Smooth muscle cell (in vitro differentiated cells): ENCODE results near the gene GOLGA6L10. TPM values are rescaled to one million over a fixed set of nuclear protein-coding genes. Genes with fewer than 3 reads are reported as not detected.

Experiments
- DNase-seq: peaks from one replicate; lab custom pipeline; 2025; ENCODE audit not compliant: unreplicated experiment; lab: John Stamatoyannopoulos, UW
- H2AFZ ChIP-seq: fragments of 200-600 bp; sonication (generic); 2 replicates; pipeline ENCODE4 v1.6.0; 2016; ENCODE audit warnings: antibody characterized with exemption, low read depth, mild to moderate bottlenecking
- H3F3A ChIP-seq: fragments of 200-600 bp; sonication (generic); 2 replicates; pipeline ENCODE4 v1.6.0; 2017; ENCODE audit warnings: antibody characterized with exemption, low read depth
- H3K27ac ChIP-seq: fragments of 200-600 bp; sonication (generic); 2 replicates; pipeline ENCODE4 v1.5.1; 2016; ENCODE audit warnings: low read depth, mild to moderate bottlenecking
- H3K27me3 ChIP-seq: fragments of 200-600 bp; sonication (generic); 2 replicates; pipeline ENCODE4 v1.6.1; 2016; ENCODE audit warnings: low read depth, mild to moderate bottlenecking
- H3K36me3 ChIP-seq: fragments of 200-600 bp; sonication (generic); 2 replicates; pipeline ENCODE4 v1.5.1; 2016; ENCODE audit warnings: low read depth
- H3K4me1 ChIP-seq: fragments of 200-600 bp; sonication (generic); 2 replicates; pipeline ENCODE4 v1.5.1; 2016; ENCODE audit warnings: low read depth
- H3K4me2 ChIP-seq: fragments of 200-600 bp; sonication (generic); 2 replicates; pipeline ENCODE4 v1.6.0; 2016; ENCODE audit warnings: mild to moderate bottlenecking
- H3K4me3 ChIP-seq: fragments of 200-600 bp; sonication (generic); 2 replicates; pipeline ENCODE4 v1.5.1; 2016; ENCODE audit warnings: mild to moderate bottlenecking
- H3K79me2 ChIP-seq: fragments of 200-600 bp; sonication (generic); 2 replicates; pipeline ENCODE4 v1.6.0; 2016; ENCODE audit warnings: low read depth, mild to moderate bottlenecking
- H3K9ac ChIP-seq: fragments of 200-600 bp; sonication (generic); 2 replicates; pipeline ENCODE4 v1.6.0; 2016; ENCODE audit warnings: low read depth
- H3K9me3 ChIP-seq: fragments of 200-600 bp; sonication (generic); replicated peaks from 2 replicates; pipeline ENCODE4 v1.5.1; 2016; ENCODE audit warnings: low read depth
- H4K20me1 ChIP-seq: fragments of 200-600 bp; sonication (generic); 2 replicates; pipeline ENCODE4 v1.6.0; 2016; ENCODE audit warnings: low read depth
- CTCF ChIP-seq: fragments of 200-600 bp; sonication (generic); IDR thresholded peaks from 2 replicates; pipeline ENCODE4 v1.5.1; 2017; ENCODE audit warnings: borderline replicate concordance, mild to moderate bottlenecking, antibody characterized with exemption; ENCODE audit not compliant: insufficient read depth, poor library complexity, severe bottlenecking
- WGBS: methylation state at CpG from one replicate; pipeline ENCODE4 v1.1.7; 2016; ENCODE audit warnings: low lambda C conversion rate; 5-methylcytosine and 5-hydroxymethylcytosine counted together
- polyA plus RNA-seq: library from polyadenylated mRNA; unstranded; fragments of >200 nt; fragmentation: Nextera tagmentation; extraction: Ambion mirVana; gene quantifications from 2 replicates; pipeline ENCODE4 v1.2.1, GENCODE V29; 2016
- total RNA-seq: library from RNA; depleted of rRNA; stranded (reverse); fragments of >200 nt; gene quantifications from 2 replicates; pipeline ENCODE4 v1.2.3, GENCODE V29; 2014

GOLGA6L10 gene
- total and polyA plus RNA-seq, 2 experiments from 2014 or later = 0.22 to 1.9 TPM

- Histone ChIP-seq H3K27ac (no peak overlapping the region), H3K9ac (no peak overlapping the region), H4K20me1 (no peaks in the 10 kb centered on the region), H3K9me3 (no peaks in the 10 kb centered on the region), H3K4me2 (no peak overlapping the region), H3F3A (no peaks in the 10 kb centered on the region), H3K27me3 (peaks cover 3% of the 10 kb centered on the region), H3K36me3 (no peaks in the 10 kb centered on the region), H3K4me1 (no peaks in the 10 kb centered on the region), H2AFZ (no peak overlapping the region), H3K4me3 (no peak overlapping the region), H3K79me2 (no peaks in the 10 kb centered on the region)
- TF ChIP-seq CTCF = no peak
- WGBS = 97% methylated on average over 4 of the region's 8 CpGs
- no peak for DNase-seq
These were observed 41.6 kb downstream of the GOLGA6L10 start for GRCh38 chr15:82307714-82308081.

- DNase-seq = no peak
- Histone ChIP-seq H2AFZ (no peak overlapping the region), H3F3A (no peaks in the 10 kb centered on the region), H3K36me3 (no peaks in the 10 kb centered on the region), H3K4me3 (no peak overlapping the region), H3K4me2 (no peak overlapping the region), H3K79me2 (no peaks in the 10 kb centered on the region), H3K9ac (no peak overlapping the region), H3K9me3 (no peaks in the 10 kb centered on the region), H3K27me3 (peaks cover 3% of the 10 kb centered on the region), H4K20me1 (no peaks in the 10 kb centered on the region), H3K27ac (no peak overlapping the region), H3K4me1 (no peaks in the 10 kb centered on the region)
- peak; percentile 4 for TF ChIP-seq CTCF
- WGBS = 92% methylated on average over 16 of the region's 16 CpGs
These were observed 42.2 kb downstream of the GOLGA6L10 start for GRCh38 chr15:82306791-82307713.

- H2AFZ ChIP-seq = no peak overlapping the region
- no peak overlapping the region for H3K27ac ChIP-seq
- H3K9me3 ChIP-seq = no peaks in the 10 kb centered on the region
- H3K36me3 ChIP-seq = no peaks in the 10 kb centered on the region
- WGBS = 84% methylated on average over 7 of the region's 7 CpGs
- no peaks in the 10 kb centered on the region for H3K4me1 ChIP-seq
- H3K4me2 ChIP-seq = no peak overlapping the region
- DNase-seq = no peak
- TF ChIP-seq CTCF = no peak
- H3K9ac ChIP-seq = no peak overlapping the region
- H3F3A ChIP-seq = no peaks in the 10 kb centered on the region
- no peak overlapping the region for H3K4me3 ChIP-seq
- no peaks in the 10 kb centered on the region for H3K79me2 ChIP-seq
- H3K27me3 ChIP-seq = no peaks in the 10 kb centered on the region
- H4K20me1 ChIP-seq = no peaks in the 10 kb centered on the region
These were observed 43.6 kb downstream of the GOLGA6L10 start for GRCh38 chr15:82305621-82306048.

- Histone ChIP-seq H3K4me3 (no peak overlapping the region), H2AFZ (no peak overlapping the region), H3K79me2 (no peaks in the 10 kb centered on the region), H3K9ac (no peak overlapping the region), H4K20me1 (no peaks in the 10 kb centered on the region), H3K9me3 (no peaks in the 10 kb centered on the region), H3K36me3 (no peaks in the 10 kb centered on the region), H3K4me1 (no peaks in the 10 kb centered on the region), H3F3A (no peaks in the 10 kb centered on the region), H3K27ac (no peak overlapping the region), H3K27me3 (no peaks in the 10 kb centered on the region), H3K4me2 (no peak overlapping the region)
- WGBS = 93% methylated on average over 4 of the region's 4 CpGs
- no peak for TF ChIP-seq CTCF
- DNase-seq = no peak
These were observed 44.5 kb downstream of the GOLGA6L10 start for GRCh38 chr15:82304778-82305090.
